ENCODE measurements around the gene OR4C13.
"Not testable (repeated sequence)": the region's sequence is repeated elsewhere in the genome, so short reads cannot be mapped to it uniquely, and the experiment has no call there.

OR4C13 gene

DNA sequence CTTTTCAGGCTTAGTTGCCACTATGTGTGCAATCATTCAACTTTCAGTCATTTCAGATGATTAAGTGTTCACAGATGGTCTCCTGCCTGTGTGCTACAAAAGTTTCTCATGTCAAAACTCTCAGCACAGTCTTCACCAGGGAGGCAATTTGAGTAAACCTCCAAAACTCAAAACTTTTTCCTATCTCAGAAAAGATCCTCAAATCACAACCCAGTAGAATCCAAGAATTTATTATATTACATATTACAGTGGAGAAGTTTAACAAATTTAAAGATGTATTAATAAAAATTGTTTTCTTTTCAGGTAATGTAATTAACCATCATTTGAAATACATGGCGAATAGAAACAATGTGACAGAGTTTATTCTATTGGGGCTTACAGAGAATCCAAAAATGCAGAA lies at the start of gene OR4C13:
TSS of gene OR4C13 (plus strand) at position 301 of the 400 bp plus-strand sequence. CDS start at position 333, 32 bp downstream.
- no peak for DNase-seq

DNA sequence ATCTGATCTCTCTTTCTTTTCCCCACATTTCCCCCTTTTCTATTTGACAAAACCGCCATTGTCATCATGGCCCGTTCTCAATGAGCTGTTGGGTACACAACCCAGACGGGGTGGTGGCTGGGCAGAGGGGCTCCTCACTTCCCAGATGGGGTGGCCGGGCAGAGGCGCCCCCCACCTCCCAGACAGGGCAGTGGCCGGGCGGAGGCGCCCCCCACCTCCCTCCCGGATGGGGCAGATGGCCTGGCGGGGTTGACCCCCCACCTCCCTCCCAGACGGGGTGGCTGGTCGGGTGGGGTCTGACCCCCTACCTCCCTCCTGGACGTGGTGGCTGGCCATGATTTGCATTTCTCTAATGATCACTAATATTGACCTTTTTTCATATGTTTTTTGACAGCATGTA lies 40.7 kb upstream of the OR4C13 start:
- not testable (repeated sequence) for DNase-seq

DNA sequence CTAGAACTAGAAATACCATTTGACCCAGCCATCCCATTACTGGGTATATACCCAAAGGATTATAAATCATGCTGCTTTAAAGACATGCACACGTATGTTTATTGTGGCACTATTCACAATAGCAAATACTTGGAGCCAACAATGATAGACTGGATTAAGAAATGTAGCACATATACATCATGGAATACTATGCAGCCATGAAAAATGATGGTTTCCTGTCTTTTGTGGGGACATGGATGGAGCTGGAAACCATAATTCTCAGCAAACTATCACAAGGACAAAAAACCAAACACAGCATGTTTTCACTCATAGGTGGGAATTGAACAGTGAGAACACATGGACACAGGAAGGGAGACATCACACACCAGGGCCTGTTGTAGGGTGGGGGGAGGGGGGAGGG lies 3.5 kb upstream of the OR4C13 start:
- DNase-seq, result not testable (repeated sequence)

DNA sequence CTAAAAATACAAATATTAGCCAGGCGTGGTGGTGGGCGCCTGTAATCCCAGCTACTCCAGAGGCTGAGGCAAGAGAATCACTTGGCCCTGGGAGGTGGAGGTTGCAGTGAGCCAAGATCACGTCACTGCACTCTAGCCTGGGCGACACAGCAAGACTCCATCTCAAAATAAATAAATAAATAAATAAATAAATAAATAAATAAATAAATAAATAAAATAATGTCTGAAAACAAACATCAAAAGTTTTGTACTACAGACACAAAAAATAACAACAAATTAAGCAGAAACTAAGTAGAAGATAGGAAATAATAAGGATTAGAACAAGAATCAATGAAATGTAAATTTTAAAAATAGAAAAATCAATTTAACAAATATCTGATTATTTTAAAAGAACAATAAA lies 21.2 kb downstream of the OR4C13 start:
- DNase-seq, result not testable (repeated sequence)

DNA sequence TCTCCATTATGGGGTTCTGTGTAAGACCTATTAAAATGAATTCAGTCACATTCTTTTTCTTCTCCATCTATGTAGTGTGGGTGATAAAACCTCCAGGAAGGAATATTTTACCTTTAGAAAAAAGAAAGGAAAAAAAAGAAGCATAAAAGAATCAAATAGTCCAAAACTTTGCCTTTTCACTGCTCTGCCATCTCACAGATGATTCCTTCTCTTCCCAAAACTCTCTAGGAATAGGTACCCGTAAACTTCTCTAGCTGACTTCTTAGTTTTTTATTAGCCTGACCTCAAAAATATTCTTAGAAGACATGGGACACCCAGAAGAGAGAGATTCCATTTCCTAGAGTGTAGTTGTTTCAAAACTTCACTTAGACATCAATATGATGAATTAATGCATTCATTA lies 30.2 kb downstream of the OR4C13 start, which contains the start of gene OR4C12:
TSS of gene OR4C12 (minus strand) at position 101 of the 400 bp plus-strand sequence. CDS start at position 67, 34 bp downstream.
- not testable (repeated sequence) for DNase-seq

DNA sequence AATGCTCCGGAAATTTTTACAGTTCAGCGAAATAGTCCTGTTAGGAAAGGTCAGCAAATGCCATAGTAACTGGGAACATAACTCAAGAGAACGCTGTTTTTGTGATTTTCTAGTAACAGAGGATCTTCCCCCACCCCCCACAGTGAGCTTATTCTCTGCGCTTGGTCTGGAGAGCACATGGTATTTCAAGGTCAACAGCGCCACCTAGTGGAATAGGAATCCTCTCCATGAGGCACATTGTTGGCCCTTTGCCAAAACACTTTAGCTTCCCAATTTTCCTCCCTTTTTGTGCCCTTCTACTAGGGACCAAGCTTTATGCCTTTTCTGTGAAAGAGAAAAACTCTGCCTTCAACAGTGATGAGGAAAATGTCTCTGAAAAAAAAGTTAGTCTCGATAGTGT lies 43.4 kb downstream of the OR4C13 start:
- DNase-seq, result no peak

All from activated CD4-positive, alpha-beta T cell treated with anti-CD3 and anti-CD28 coated beads for 1 hour (primary cell).